ENCODE results near the gene MOB3A.

DNA sequence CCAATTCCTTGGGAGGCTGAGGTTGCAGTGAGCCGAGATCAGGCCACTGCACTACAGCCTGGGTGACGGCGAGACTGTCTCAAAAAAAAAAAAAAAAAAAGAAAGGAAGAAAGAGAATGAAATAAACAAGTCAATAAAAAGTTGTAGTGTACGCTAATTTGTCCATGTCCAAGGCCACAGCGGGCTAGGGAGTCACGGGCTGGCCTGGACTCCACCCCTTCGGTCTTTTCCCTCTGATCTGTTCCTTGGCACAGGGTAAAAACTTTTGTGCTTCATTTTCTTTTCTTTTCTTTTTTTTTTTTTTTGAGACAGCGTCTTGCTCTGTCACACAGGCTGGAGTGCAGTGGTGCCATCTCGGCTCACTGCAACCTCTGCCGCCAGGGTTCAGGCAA is 25.7 kb downstream of the MOB3A start:
- TF ChIP-seq, protein P1, sequence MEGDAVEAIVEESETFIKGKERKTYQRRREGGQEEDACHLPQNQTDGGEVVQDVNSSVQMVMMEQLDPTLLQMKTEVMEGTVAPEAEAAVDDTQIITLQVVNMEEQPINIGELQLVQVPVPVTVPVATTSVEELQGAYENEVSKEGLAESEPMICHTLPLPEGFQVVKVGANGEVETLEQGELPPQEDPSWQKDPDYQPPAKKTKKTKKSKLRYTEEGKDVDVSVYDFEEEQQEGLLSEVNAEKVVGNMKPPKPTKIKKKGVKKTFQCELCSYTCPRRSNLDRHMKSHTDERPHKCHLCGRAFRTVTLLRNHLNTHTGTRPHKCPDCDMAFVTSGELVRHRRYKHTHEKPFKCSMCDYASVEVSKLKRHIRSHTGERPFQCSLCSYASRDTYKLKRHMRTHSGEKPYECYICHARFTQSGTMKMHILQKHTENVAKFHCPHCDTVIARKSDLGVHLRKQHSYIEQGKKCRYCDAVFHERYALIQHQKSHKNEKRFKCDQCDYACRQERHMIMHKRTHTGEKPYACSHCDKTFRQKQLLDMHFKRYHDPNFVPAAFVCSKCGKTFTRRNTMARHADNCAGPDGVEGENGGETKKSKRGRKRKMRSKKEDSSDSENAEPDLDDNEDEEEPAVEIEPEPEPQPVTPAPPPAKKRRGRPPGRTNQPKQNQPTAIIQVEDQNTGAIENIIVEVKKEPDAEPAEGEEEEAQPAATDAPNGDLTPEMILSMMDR (conservative IDR thresholded peaks at IDR 0.05; ENCODE audit: low read depth in 2 of 2), result no peak
- TF ChIP-seq POLR2AphosphoS5 (IDR thresholded peaks at IDR 0.05; ENCODE audit: low read depth) (no peak), EZH2 (IDR thresholded peaks at IDR 0.05; ENCODE audit: low read depth, unreplicated experiment) (no peak), CREB1 (CRISPR knock-in tag; IDR thresholded peaks at IDR 0.05; ENCODE audit: low read depth) (no peak), STAT1 (IDR thresholded peaks at IDR 0.05; ENCODE audit: unreplicated experiment) (no peak), EZH2phosphoT487 (IDR thresholded peaks at IDR 0.05; ENCODE audit: unreplicated experiment) (no peak), NANOG (IDR thresholded peaks at IDR 0.05; ENCODE audit: borderline replicate concordance) (no peak)
- TF ChIP-seq, protein P2, sequence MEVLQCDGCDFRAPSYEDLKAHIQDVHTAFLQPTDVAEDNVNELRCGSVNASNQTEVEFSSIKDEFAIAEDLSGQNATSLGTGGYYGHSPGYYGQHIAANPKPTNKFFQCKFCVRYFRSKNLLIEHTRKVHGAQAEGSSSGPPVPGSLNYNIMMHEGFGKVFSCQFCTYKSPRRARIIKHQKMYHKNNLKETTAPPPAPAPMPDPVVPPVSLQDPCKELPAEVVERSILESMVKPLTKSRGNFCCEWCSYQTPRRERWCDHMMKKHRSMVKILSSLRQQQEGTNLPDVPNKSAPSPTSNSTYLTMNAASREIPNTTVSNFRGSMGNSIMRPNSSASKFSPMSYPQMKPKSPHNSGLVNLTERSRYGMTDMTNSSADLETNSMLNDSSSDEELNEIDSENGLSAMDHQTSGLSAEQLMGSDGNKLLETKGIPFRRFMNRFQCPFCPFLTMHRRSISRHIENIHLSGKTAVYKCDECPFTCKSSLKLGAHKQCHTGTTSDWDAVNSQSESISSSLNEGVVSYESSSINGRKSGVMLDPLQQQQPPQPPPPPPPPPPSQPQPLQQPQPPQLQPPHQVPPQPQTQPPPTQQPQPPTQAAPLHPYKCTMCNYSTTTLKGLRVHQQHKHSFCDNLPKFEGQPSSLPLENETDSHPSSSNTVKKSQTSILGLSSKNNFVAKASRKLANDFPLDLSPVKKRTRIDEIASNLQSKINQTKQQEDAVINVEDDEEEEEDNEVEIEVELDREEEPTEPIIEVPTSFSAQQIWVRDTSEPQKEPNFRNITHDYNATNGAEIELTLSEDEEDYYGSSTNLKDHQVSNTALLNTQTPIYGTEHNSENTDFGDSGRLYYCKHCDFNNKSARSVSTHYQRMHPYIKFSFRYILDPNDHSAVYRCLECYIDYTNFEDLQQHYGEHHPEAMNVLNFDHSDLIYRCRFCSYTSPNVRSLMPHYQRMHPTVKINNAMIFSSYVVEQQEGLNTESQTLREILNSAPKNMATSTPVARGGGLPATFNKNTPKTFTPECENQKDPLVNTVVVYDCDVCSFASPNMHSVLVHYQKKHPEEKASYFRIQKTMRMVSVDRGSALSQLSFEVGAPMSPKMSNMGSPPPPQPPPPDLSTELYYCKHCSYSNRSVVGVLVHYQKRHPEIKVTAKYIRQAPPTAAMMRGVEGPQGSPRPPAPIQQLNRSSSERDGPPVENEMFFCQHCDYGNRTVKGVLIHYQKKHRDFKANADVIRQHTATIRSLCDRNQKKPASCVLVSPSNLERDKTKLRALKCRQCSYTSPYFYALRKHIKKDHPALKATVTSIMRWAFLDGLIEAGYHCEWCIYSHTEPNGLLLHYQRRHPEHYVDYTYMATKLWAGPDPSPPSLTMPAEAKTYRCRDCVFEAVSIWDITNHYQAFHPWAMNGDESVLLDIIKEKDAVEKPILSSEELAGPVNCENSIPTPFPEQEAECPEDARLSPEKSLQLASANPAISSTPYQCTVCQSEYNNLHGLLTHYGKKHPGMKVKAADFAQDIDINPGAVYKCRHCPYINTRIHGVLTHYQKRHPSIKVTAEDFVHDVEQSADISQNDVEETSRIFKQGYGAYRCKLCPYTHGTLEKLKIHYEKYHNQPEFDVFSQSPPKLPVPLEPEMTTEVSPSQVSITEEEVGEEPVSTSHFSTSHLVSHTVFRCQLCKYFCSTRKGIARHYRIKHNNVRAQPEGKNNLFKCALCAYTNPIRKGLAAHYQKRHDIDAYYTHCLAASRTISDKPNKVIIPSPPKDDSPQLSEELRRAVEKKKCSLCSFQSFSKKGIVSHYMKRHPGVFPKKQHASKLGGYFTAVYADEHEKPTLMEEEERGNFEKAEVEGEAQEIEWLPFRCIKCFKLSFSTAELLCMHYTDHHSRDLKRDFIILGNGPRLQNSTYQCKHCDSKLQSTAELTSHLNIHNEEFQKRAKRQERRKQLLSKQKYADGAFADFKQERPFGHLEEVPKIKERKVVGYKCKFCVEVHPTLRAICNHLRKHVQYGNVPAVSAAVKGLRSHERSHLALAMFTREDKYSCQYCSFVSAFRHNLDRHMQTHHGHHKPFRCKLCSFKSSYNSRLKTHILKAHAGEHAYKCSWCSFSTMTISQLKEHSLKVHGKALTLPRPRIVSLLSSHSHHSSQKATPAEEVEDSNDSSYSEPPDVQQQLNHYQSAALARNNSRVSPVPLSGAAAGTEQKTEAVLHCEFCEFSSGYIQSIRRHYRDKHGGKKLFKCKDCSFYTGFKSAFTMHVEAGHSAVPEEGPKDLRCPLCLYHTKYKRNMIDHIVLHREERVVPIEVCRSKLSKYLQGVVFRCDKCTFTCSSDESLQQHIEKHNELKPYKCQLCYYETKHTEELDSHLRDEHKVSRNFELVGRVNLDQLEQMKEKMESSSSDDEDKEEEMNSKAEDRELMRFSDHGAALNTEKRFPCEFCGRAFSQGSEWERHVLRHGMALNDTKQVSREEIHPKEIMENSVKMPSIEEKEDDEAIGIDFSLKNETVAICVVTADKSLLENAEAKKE (CRISPR knock-in tag; IDR thresholded peaks at IDR 0.05), result no peak
- TF ChIP-seq, protein P3, sequence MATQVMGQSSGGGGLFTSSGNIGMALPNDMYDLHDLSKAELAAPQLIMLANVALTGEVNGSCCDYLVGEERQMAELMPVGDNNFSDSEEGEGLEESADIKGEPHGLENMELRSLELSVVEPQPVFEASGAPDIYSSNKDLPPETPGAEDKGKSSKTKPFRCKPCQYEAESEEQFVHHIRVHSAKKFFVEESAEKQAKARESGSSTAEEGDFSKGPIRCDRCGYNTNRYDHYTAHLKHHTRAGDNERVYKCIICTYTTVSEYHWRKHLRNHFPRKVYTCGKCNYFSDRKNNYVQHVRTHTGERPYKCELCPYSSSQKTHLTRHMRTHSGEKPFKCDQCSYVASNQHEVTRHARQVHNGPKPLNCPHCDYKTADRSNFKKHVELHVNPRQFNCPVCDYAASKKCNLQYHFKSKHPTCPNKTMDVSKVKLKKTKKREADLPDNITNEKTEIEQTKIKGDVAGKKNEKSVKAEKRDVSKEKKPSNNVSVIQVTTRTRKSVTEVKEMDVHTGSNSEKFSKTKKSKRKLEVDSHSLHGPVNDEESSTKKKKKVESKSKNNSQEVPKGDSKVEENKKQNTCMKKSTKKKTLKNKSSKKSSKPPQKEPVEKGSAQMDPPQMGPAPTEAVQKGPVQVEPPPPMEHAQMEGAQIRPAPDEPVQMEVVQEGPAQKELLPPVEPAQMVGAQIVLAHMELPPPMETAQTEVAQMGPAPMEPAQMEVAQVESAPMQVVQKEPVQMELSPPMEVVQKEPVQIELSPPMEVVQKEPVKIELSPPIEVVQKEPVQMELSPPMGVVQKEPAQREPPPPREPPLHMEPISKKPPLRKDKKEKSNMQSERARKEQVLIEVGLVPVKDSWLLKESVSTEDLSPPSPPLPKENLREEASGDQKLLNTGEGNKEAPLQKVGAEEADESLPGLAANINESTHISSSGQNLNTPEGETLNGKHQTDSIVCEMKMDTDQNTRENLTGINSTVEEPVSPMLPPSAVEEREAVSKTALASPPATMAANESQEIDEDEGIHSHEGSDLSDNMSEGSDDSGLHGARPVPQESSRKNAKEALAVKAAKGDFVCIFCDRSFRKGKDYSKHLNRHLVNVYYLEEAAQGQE (IDR thresholded peaks at IDR 0.05; ENCODE audit: unreplicated experiment), result no peak
